A673 (cell line): Measurements from ENCODE around the gene PIGV.
"Not testable (repeated sequence)": the region's sequence is repeated elsewhere in the genome, so short reads cannot be mapped to it uniquely, and the experiment has no call there.

Experiments
- CTCF ChIP-seq: fragments of 300-800, 200-600 bp; sonication (generic); conservative IDR thresholded peaks from 2 replicates; pipeline ENCODE4 v1.5.1; 2017; ENCODE audit warnings: low read depth, mild to moderate bottlenecking, antibody characterized with exemption, low read length, moderate library complexity, mixed read lengths
- EZH2 ChIP-seq: fragments of 200-600 bp; sonication (generic); IDR thresholded peaks from 2 replicates; pipeline ENCODE4 v1.6.1; 2017; ENCODE audit warnings: borderline replicate concordance, low read depth, mild to moderate bottlenecking, mixed read lengths, antibody characterized with exemption, low read length; ENCODE audit not compliant: poor library complexity, severe bottlenecking

- not testable (repeated sequence) for TF ChIP-seq CTCF, EZH2
These were observed 60.1 kb downstream of the PIGV start for GRCh38 chr1:26847826-26848225.
